OCI-LY7 (cell line): Measurements from ENCODE around the gene CES5A.

Experiments
- EZH2phosphoT487 ChIP-seq: fragments of 200-600 bp; sonication (generic); IDR thresholded peaks from 2 replicates; pipeline ENCODE4 v1.6.1; 2018; ENCODE audit warnings: low read depth, borderline replicate concordance, mild to moderate bottlenecking, mixed run types, antibody characterized with exemption, low read length, moderate library complexity, mixed read lengths
- TF ChIP-seq, protein P1 (sequence below): fragments of 200-600 bp; sonication (generic); conservative IDR thresholded peaks from 2 replicates; pipeline ENCODE4 v1.5.1; 2014; ENCODE audit warnings: mild to moderate bottlenecking, antibody characterized with exemption, low read length, moderate library complexity, mixed read lengths

- TF ChIP-seq, protein P1, sequence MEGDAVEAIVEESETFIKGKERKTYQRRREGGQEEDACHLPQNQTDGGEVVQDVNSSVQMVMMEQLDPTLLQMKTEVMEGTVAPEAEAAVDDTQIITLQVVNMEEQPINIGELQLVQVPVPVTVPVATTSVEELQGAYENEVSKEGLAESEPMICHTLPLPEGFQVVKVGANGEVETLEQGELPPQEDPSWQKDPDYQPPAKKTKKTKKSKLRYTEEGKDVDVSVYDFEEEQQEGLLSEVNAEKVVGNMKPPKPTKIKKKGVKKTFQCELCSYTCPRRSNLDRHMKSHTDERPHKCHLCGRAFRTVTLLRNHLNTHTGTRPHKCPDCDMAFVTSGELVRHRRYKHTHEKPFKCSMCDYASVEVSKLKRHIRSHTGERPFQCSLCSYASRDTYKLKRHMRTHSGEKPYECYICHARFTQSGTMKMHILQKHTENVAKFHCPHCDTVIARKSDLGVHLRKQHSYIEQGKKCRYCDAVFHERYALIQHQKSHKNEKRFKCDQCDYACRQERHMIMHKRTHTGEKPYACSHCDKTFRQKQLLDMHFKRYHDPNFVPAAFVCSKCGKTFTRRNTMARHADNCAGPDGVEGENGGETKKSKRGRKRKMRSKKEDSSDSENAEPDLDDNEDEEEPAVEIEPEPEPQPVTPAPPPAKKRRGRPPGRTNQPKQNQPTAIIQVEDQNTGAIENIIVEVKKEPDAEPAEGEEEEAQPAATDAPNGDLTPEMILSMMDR, result no peak
- TF ChIP-seq EZH2phosphoT487, result no peak
Observed at GRCh38 chr16:55909876-55910275, 34.7 kb upstream of the CES5A start.
